Measurements from ENCODE around the gene CPNE1.

DNA sequence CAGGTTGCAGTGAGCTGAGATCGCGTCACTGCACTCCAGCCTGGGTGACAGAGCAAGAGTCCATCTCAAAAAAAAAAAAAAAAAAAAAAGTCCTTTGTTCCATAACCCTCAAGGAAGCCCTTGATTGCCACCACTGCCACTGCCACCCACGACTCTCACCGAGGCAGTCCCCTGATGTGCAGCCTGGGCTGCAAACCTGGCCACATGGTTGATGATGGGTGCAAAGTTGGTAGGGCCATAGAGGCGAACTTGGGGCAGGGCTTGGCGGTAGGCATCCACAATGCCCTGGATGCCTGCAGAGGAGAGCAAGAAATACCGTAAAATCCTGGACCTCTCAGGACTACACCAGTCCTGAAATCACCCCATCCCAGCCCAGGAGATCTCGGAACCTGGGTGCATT is 37.6 kb downstream of the CPNE1 start:
- no peak for TF ChIP-seq EZH2phosphoT487 (IDR thresholded peaks at IDR 0.05; ENCODE audit: insufficient read depth, low read depth)
- no peak for TF ChIP-seq EZH2 (IDR thresholded peaks at IDR 0.05; ENCODE audit: insufficient read depth, poor library complexity, severe bottlenecking)
